Activated naive CD4-positive, alpha-beta T cell treated with anti-CD3 and anti-CD28 coated beads, Interleukin-2, amount 50 U/mL, for 24 hours (primary cell): Measurements from ENCODE around the gene STRIP1.
A peak's percentile ranks its signal among the peaks of the same experiment; 100 is the strongest.
"Not testable (repeated sequence)": the region's sequence is repeated elsewhere in the genome, so short reads cannot be mapped to it uniquely, and the experiment has no call there.

Experiments
- H3K27ac Mint-ChIP-seq: one replicate; pipeline ENCODE4 v1.8.0; 2021; ENCODE audit warnings: mild to moderate bottlenecking, mixed read lengths
- H3K27me3 Mint-ChIP-seq: one replicate; pipeline ENCODE4 v1.8.0; 2021; ENCODE audit warnings: mixed read lengths
- H3K36me3 Mint-ChIP-seq: one replicate; pipeline ENCODE4 v1.8.0; 2021; ENCODE audit warnings: mixed read lengths
- H3K4me1 Mint-ChIP-seq: one replicate; pipeline ENCODE4 v1.8.0; 2021; ENCODE audit warnings: mixed read lengths
- H3K4me3 Mint-ChIP-seq: one replicate; pipeline ENCODE4 v1.8.0; 2021; ENCODE audit warnings: mild to moderate bottlenecking, mixed read lengths
- H3K9me3 Mint-ChIP-seq: one replicate; pipeline ENCODE4 v1.8.0; 2021; ENCODE audit warnings: mixed read lengths

The STRIP1 gene

GRCh38 chr1:110067893-110068645 is 33.6 kb downstream of the STRIP1 start:
- Mint-ChIP-seq H3K4me1 (peaks cover 14% of the 10 kb centered on the region), H3K36me3 (no peaks in the 10 kb centered on the region), H3K27ac (peak overlapping the region; percentile 79), H3K4me3 (peak overlapping the region; percentile 72), H3K9me3 (no peaks in the 10 kb centered on the region), H3K27me3 (peaks cover 35% of the 10 kb centered on the region)

GRCh38 chr1:110068646-110069403 is 34.4 kb downstream of the STRIP1 start:
- Mint-ChIP-seq H3K9me3 (no peaks in the 10 kb centered on the region), H3K27ac (peak overlapping the region; percentile 79), H3K4me1 (peaks cover 14% of the 10 kb centered on the region), H3K27me3 (peaks cover 38% of the 10 kb centered on the region), H3K36me3 (no peaks in the 10 kb centered on the region), H3K4me3 (peak overlapping the region; percentile 72)

GRCh38 chr1:110069404-110070281 is 35.2 kb downstream of the STRIP1 start:
- H3K9me3 Mint-ChIP-seq = no peaks in the 10 kb centered on the region
- no peak overlapping the region for H3K27ac Mint-ChIP-seq
- H3K27me3 Mint-ChIP-seq = peaks cover 39% of the 10 kb centered on the region
- H3K4me3 Mint-ChIP-seq = peak overlapping the region; percentile 51
- H3K4me1 Mint-ChIP-seq = peaks cover 14% of the 10 kb centered on the region
- H3K36me3 Mint-ChIP-seq = no peaks in the 10 kb centered on the region

- Mint-ChIP-seq H3K27ac (no peak overlapping the region), H3K36me3 (no peaks in the 10 kb centered on the region), H3K27me3 (peaks cover 39% of the 10 kb centered on the region), H3K4me3 (peak overlapping the region; percentile 51), H3K9me3 (no peaks in the 10 kb centered on the region), H3K4me1 (peaks cover 14% of the 10 kb centered on the region)
Measured at GRCh38 chr1:110070282-110070669, 35.9 kb downstream of the STRIP1 start.

GRCh38 chr1:110070671-110071242 is 36.3 kb downstream of the STRIP1 start, which contains the start of gene ALX3:
ALX3 (minus strand) TSS chr1:110070672; CDS start chr1:110070612, 60 bp downstream.
- H3K27me3 Mint-ChIP-seq = peaks cover 40% of the 10 kb centered on the region

GRCh38 chr1:110074166-110074565 is 39.7 kb downstream of the STRIP1 start:
- no peak overlapping the region for H3K27ac Mint-ChIP-seq
- no peaks in the 10 kb centered on the region for H3K9me3 Mint-ChIP-seq
- H3K4me1 Mint-ChIP-seq = peaks cover 4% of the 10 kb centered on the region
- no peak overlapping the region for H3K4me3 Mint-ChIP-seq
- no peaks in the 10 kb centered on the region for H3K36me3 Mint-ChIP-seq
- H3K27me3 Mint-ChIP-seq = peaks cover 30% of the 10 kb centered on the region

More at GRCh38 chr1:110070671-110071242, 36.3 kb downstream of the STRIP1 start, which contains the start of gene ALX3:
- no peak within 1 kb of the TSS for H3K27ac Mint-ChIP-seq
- H3K4me1 Mint-ChIP-seq = peaks cover 14% of the 10 kb centered on the region
- no peaks in the 10 kb centered on the region for H3K36me3 Mint-ChIP-seq
- H3K4me3 Mint-ChIP-seq = peak within 1 kb of the TSS; percentile 51
- H3K9me3 Mint-ChIP-seq = no peaks in the 10 kb centered on the region

- Mint-ChIP-seq H3K36me3 (no peaks in the 10 kb centered on the region), H3K4me1 (no peaks in the 10 kb centered on the region), H3K9me3 (no peaks in the 10 kb centered on the region), H3K27me3 (peaks cover 27% of the 10 kb centered on the region), H3K4me3 (no peak overlapping the region), H3K27ac (no peak overlapping the region)
Measured at GRCh38 chr1:110076789-110077500, 42.5 kb downstream of the STRIP1 start.

- H3K4me3 Mint-ChIP-seq, H3K27ac Mint-ChIP-seq, H3K36me3 Mint-ChIP-seq, H3K9me3 Mint-ChIP-seq, H3K4me1 Mint-ChIP-seq: not testable (repeated sequence)
- H3K27me3 Mint-ChIP-seq = peaks cover 33% of the 10 kb centered on the region
Measured at GRCh38 chr1:110079995-110080394, 45.6 kb downstream of the STRIP1 start.

- H3K27me3 Mint-ChIP-seq = peaks cover 39% of the 10 kb centered on the region
- no peaks in the 10 kb centered on the region for H3K36me3 Mint-ChIP-seq
- H3K4me1 Mint-ChIP-seq = peaks cover 7% of the 10 kb centered on the region
- H3K27ac Mint-ChIP-seq = no peak overlapping the region
- no peak overlapping the region for H3K4me3 Mint-ChIP-seq
- H3K9me3 Mint-ChIP-seq = no peaks in the 10 kb centered on the region
Measured at GRCh38 chr1:110081061-110081460, 46.6 kb downstream of the STRIP1 start.

- H3K27me3 Mint-ChIP-seq = peaks cover 43% of the 10 kb centered on the region
- no peaks in the 10 kb centered on the region for H3K36me3 Mint-ChIP-seq
- no peak overlapping the region for H3K4me3 Mint-ChIP-seq
- H3K27ac Mint-ChIP-seq = no peak overlapping the region
- peaks cover 7% of the 10 kb centered on the region for H3K4me1 Mint-ChIP-seq
- no peaks in the 10 kb centered on the region for H3K9me3 Mint-ChIP-seq
Measured at GRCh38 chr1:110082477-110082876, 48.1 kb downstream of the STRIP1 start.

GRCh38 chr1:110083061-110083865 is 48.8 kb downstream of the STRIP1 start:
- no peaks in the 10 kb centered on the region for H3K36me3 Mint-ChIP-seq
- H3K4me3 Mint-ChIP-seq = peak overlapping the region; percentile 84
- peak overlapping the region; percentile 76 for H3K27ac Mint-ChIP-seq
- peaks cover 10% of the 10 kb centered on the region for H3K4me1 Mint-ChIP-seq
- H3K27me3 Mint-ChIP-seq = peaks cover 46% of the 10 kb centered on the region
- H3K9me3 Mint-ChIP-seq = no peaks in the 10 kb centered on the region

GRCh38 chr1:110083866-110084226 is 49.4 kb downstream of the STRIP1 start:
- peaks cover 10% of the 10 kb centered on the region for H3K4me1 Mint-ChIP-seq
- H3K27me3 Mint-ChIP-seq = peaks cover 45% of the 10 kb centered on the region
- peak overlapping the region; percentile 84 for H3K4me3 Mint-ChIP-seq
- no peaks in the 10 kb centered on the region for H3K36me3 Mint-ChIP-seq
- no peak overlapping the region for H3K27ac Mint-ChIP-seq
- no peaks in the 10 kb centered on the region for H3K9me3 Mint-ChIP-seq

GRCh38 chr1:110084227-110085078 is 50.0 kb downstream of the STRIP1 start:
- Mint-ChIP-seq H3K4me1 (peaks cover 10% of the 10 kb centered on the region), H3K27me3 (peaks cover 42% of the 10 kb centered on the region), H3K36me3 (no peaks in the 10 kb centered on the region), H3K4me3 (peak overlapping the region; percentile 84), H3K27ac (peak overlapping the region; percentile 31), H3K9me3 (no peaks in the 10 kb centered on the region)
